NCI-H69 (cell line): ENCODE results near the gene GRK2.

Source experiments
- DNase-seq: peaks from one replicate; lab custom pipeline; 2025; lab: John Stamatoyannopoulos, UW

The GRK2 gene

DNA sequence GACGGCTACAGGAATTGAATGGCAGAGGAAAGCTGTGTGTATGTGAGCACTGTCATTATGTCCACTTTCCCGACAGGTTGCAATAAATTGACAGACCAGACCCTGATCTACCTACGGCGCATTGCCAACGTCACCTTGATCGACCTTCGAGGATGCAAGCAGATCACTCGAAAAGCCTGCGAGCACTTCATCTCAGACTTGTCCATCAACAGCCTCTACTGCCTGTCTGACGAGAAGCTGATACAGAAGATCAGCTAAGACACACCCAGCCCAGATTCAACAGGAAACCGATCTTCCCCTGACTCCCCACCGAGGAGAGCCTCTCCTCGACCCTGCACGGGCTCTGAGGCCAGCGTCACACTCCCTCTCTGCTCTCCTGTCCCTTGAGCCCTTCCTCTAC, 11.5 kb upstream of the GRK2 start:
- DNase-seq: no peak

DNA sequence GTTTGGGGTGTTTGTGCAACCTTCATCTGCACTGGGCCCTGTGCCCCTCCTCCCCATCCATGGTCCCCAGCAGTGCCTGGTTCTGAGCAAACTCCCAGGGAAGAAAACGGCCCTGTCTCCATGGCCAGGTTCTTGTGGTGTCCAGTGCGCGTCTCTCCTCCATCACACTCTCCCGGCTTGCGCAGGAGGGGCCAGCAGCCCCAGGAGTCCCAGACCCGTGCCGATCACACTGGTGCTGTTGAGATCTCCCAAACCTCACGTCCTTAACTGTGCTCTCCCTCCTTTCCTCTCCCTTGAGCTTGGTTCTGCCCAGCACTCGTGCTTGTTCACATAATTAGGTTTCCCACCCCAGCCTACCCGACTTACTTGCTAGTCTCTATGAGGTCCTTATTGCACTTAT, 10.9 kb upstream of the GRK2 start:
- DNase-seq: no peak

DNA sequence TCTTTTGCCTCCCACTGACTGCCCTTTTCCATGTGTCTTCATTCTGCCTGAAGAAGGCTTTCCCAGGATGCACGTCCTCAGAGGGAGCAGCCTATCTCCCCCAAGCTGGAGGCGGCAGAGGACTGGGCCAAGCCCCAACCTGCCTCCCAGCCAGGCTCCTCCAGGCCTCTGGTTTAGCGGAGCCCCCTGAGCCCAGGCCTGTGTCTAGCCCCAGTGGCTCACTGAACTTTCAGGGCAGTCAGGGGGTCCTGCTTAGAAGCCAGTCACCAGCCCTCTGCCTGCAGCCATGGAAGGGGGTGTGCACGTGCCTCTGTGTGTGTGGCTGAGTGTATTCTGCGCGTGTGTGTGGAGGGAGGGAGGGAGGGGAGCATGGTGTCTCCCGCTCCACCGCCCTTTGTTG, 10.4 kb upstream of the GRK2 start:
- no peak for DNase-seq

DNA sequence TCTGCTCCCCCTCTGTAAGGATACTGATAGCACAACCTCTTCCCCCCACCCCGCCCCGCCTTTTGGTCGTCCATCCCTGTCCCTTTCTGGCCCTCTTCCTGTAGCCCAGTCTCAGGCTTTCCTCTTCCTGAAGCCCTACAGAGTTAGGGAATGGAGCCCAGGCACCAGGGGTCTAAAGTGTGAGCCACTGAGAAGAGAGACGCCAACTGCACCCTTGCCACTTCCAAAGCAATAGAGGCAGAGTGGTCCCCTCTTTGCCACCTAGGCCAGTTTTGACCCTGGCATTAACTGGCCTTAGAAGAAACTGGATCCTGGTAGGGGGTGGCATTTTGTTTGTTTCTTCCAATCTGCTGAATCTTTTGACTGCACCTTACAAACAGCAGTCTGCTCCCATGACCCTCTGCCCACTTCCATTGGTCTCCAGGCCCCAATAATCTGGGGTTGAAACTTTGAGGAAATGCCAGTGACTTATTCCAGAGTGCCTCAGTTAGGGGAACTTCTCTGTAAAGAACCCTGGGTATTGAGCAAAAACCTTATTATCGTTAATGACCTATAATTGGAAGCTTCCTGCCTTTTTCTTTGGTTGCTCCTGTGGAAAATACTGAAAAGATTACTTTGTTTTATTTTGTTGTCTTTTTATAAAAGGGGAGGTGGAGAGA, 9.7 kb upstream of the GRK2 start:
- no peak for DNase-seq

DNA sequence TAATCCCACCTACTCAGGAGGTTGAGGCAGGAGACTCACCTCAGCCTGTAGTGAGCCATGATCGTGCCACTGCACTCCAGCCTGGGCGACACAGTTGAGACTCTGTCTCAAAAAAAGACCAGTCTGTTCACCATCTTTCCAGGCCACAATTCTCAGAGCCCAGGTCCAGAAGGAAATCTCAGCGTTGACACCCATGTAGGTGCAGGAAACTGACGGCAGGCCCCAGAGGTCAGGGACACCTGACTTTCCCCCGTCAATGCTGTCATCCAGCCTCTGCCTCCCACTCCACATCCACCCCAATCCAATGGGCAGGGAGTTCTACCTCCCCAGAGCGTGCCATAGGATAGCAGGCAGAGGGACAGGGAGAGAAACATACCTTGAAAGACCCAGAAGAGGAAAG, 5.9 kb upstream of the GRK2 start:
- no peak for DNase-seq

DNA sequence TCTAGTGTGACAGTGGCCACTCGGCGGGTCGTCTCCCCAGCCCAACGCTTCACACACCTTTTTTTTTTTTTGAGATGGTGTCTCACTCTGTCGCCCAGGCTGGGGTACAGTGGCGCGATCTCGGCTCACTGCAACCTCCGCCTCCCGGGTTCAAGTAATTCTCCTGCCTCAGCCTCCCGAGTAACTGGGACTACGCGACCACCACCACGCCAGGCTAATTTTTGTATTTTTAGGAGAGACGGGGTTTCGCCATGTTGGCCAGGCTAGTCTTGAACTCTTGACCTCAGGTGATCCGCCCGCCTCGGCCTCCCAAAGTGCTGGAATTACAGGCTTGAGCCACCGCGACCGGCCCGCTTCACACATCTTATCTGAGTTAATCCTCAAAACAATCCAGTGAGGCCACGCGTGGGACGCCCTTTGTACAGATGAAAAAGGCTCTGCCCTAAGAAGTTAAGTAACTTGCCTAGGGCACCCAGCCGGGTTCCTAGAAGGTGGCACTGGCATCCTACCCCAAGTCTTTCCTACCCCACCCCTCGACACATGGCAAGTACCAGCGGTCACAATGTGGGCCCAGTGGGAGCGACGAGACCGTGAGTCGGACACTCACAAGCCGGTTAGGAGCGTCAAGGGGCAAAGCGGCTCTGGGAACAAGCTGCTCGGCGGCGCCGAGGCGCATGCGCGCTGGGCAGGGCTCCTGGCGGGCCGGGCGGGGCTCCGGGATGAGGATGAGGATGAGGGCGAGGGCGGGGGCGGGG, 5.2 kb upstream of the GRK2 start:
- DNase-seq: peak; percentile 65

DNA sequence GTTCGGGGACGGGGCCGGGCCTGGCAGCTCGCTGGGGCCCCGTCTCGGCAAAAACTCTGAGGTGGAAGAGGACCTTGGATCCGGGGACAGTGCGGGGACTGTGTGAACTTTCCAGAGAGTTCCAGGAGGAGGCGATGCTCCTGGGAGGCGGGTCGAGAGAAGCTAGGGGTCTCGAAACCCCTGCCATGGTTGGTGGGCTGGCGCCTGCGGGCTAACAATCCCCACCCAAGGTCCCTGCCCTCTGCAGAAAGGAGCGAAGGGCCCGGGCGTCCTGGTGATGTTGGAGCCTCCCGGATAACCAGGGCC, 4.7 kb upstream of the GRK2 start:
- no peak for DNase-seq

DNA sequence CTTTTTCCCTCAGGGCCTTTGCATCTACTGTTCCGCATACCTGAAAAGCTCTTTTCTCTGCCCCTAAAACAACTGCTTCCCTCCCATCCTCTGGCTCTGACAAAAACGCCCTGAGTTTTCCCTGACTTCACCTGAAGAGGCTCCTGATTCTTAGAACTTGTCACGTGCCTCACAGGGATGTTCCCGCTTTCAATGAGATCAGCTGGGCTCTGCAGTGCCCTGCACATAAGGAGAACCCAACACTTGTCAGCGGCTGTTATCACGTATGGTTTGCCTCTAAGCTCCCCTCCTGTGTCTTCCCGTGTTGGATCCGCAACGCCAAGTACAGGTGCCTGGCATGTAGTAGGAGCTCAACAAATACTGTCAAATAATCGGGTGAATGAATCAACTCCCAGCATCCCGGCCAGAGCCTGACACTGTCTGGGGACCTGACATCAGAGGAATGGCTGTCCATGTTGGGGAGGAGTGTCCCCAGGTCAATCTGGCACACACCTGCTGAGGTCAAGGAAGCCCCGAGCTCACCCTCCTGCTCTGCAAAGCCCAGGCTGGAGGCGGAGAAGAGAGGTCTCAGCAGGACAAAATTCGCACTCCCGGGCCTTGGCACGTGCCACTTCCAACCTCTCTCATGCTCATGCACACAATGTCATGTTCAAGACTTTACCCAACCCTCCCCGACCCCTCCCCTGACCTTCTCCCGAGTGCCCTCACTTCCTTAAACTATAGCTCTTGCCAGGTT, 4.2 kb upstream of the GRK2 start:
- DNase-seq: peak; percentile 19

DNA sequence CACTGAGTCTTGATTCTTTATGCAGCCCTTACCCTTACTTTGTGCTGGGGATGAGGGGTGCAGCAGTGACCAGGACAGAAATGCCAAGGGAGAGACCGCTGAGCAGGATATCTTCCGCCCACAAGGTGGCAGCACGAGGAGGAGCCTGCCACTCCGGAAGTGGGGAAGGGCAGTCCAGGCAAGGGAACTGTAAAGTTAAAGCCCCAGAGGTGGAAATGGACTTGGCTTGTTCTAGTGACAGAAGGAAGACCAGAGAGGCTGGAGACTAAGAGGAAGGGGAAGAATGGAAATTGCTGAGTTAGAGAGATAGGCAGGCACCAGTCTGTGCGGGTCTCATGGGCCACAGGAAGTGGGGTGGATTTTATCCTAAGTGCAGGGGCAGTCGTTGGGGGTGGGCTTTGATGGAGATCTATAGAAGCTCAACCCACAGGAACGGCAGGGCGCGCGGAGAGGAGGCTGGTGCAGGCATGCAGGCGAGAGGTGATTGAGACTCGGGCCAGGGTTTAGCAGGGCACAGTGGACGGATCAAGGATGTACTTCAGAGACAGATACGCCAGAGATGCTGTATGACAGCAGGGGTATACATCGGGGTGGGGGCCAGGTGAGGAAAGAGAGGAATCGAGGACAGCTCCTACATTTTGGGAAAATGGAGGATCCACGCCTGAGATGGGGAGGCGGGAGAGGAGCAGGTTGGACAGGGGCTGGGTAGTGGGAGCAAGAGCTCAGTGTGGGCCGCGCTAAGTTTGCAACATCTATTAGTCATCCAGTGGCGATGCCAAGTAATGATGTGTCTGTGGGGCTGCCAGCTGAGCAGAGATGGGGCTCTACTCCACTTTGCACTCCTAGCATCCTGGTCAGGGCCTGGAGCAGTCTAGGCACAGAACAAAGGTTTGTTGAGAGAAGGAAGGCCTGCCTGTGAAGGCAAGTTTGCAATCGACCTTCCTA, 3.3 kb upstream of the GRK2 start:
- DNase-seq: peak; percentile 85

DNA sequence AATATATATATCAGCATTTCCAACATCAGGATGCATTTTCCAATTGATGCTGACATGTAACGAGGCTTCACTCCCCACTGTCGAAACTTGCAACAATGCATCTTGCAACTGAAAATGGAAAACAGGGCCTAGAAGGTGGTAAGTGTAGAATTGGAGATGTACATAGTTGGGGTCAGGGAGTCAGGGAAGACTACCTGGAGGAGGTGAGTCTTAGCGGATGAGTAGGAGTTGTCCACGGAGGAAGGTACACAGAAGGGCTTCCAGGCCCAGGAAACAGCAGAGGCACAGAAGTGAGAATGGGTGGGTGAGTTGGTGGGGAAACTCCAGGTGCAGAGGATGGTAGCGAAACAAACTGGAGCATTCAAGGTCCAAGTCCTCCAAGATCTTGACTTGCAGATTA, 2.0 kb upstream of the GRK2 start:
- no peak for DNase-seq

DNA sequence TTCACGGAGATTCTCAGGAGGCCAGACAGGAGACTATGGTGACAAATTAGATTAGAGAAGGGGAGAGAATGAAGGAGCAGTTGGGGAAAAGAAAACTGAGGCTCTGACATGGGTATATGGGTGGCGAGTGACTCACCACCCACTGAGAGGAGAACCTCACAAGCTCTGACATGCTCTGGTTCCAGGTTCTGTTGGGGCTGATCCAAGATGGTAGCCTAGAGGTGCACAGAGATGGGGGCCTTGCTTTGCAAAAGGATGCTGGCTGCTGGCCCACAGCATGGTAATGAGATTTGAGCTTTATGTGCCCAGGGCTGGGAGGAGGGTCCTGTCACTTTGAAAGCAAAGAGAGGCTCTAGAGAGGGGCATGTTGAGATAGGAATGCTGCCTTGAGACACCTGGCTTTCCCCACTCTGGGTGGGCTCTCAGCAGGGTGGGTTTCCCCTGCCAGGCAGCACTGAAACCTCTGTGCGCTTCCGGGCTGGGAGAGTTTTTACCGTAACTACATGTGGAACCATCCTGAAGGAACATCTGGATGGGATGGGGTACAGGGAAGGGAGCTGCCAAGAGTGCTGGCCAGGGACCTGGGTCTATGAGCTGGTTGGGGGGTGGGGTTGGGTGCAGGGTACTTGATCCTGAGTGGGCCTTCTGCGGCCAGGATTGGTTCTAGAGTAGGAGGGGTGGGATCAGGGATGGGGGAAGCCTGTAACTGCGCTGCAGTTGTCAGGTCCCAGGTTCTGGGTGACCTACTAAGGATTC, 1.2 kb upstream of the GRK2 start:
- DNase-seq: no peak

DNA sequence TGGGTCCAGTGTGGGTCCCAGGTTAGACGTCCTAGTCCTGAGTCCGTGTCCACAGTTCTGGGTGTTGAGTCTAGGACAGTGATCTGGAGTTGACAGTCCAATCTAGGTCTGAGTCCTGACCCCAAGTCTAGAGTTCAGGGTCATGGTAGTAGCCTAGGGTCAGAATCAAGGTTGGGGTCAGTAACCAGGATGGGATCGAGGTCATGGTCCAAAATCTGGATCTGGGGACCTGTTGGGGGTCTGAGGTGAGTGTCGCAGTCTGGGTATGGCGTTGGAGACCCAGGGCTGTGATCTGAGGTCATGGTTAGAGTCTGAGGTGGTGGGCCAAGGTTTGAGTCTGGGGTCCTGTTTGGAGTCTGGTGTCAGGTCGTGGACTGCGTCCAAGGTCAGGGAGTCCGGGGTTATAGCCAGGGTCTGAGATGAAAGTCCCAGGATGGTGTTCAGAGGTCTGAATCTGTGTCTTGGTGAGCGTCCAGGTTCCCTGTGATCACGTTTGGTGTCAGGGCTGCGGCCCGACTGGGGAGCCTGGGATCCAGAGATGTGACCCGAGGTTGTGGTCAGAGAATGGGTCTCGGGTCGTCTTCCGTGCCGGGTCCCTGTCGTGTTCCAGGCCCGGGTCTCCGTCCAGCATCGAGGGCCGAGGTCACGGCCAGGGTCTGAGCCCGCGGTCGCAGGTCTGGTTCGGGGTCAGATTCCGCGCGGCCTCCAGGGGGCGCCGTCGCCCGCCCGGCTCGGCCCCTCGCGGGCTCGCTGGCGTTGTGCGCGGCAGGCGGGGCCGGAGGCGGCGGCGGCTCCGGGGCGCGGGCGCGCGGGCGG, 432 bp upstream of the GRK2 start:
- DNase-seq: peak; percentile 82

DNA sequence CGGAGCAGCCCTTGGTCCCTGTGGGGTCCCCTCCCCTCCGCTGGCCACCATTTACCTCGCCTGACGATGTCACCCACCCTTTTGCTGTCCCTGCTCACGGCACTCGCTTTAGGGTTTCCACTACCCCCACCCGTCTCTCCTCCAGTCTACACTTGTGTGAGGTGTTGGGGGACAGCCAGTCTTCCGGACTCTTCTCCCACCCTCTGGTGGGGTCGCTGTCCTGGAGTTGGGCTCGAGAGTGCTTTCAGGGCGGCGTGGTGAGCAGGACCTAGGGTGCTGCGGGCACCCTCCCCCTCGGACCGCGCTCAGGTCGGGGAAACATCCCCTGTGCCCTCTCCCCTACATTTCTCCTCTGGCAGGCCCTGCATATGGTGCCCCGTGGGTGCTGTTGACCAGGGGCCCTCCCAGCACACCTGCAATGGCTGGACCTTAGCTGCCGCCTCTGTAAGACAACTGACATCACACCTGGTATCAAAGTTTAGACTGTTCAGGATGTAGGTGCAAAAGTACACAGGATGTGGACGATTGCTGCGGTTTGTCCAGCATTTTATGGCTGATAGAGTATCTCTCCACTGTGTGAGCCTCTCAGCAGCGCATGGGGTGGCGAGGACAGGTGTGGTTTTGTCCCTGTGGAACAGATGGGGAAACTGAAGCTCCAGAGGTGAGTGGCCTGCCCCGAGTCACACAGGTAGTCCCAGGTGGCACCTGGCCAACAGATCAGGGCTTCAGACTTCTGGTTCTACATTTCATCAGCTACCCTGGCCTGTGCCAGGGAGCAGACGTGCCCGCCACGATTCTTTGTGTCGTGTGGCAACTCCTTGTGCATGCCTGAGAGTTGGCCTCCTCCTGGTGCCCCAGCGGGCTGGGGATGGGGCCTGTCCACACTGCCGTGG, 1.2 kb downstream of the GRK2 start:
- peak; percentile 23 for DNase-seq

DNA sequence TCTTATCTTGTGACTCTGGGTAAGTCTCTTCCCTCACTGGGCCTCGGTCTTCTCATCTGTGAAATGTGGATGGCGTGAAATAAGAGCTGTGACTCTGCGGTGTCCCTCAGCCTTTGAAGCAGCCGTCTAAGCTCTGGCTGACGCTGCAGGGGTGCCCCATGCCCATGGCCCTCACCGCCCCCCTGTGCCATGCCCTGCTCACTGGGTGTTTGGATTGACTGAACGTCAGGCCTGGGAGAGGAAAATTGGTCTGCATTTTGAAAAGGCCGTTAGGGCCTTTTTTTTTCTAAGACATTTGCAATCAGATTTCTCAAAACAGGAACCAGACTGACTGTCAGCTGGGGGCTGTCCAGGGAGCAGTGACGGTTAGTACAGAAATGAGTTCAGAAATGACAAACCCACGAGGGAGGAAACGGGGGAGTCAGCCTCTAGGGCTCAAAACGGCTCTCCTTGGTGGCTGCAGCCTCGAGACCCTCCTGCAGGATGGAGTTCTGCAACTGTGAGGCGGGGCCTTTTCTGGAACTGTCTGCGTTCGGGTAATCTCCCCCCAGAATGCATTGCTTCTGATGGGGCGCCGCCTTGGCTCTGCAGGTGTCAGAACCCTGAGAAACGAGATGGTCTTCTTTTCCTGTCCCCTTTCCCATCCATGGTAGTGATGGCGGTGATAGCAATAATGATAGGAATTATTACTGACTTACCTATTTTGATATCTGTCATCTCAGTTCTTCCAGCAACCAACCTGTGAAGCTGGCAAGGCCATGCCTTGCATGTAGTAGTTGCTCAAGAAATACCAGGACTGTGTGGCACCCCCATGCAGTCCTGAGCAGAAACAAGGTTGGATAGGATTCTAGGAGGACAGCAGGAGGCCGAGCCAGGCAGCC, 2.0 kb downstream of the GRK2 start:
- DNase-seq: no peak

DNA sequence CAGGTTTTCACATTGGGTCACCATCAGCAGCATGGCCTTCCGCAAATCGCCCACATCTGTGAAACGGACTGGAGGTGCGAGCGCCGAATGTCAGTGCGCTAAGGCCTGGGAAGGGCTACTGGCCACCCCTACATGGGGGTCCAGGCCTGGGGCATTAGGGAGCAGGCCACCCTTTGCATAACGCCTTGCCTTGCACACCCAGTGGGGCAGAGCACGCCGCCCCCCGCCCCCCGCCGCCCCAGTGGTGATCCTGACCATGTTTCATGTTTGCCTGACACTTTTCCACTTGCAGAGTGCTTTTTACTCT, 2.6 kb downstream of the GRK2 start:
- DNase-seq: no peak

DNA sequence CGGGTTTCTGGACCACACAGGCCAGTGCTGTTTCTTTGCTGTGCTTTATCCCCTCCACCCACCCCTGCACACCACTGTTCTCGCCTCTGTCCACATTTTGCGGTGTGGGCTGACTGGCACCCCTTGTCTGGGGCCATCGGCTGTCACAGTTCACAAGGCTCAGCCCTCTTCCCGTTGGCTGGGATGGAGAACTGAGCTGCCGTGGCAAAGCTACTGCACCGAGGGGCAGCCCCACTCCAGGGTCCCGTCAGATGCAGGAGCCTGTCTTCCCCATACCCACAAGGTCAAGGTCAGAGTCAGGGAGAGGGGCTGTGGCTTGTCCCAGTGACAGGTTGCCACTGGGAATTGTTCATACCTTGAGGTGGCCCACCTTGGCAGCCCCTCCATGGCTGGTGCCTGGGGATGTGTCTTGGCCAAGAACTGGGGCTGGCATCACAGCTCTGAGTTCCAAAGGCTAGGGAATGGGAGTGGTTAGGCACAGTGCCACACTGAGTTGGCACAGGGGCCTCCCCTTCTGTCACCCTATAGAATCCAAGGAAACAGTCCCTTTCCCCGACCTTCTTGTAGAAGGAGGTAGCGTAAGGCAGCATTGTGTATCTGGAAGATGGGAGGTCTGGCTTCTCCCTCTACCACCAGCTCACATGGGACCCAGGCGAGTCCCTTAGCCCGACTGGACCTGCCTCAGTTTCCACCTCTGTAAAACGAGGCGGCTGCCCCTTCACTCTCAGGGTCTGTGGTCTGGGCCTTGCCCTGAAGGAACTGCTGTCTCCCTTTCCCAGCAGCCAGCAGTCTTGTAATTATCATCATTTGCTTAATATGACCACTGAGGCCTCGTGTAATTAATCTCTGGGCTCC, 3.4 kb downstream of the GRK2 start:
- DNase-seq: peak; percentile 24

DNA sequence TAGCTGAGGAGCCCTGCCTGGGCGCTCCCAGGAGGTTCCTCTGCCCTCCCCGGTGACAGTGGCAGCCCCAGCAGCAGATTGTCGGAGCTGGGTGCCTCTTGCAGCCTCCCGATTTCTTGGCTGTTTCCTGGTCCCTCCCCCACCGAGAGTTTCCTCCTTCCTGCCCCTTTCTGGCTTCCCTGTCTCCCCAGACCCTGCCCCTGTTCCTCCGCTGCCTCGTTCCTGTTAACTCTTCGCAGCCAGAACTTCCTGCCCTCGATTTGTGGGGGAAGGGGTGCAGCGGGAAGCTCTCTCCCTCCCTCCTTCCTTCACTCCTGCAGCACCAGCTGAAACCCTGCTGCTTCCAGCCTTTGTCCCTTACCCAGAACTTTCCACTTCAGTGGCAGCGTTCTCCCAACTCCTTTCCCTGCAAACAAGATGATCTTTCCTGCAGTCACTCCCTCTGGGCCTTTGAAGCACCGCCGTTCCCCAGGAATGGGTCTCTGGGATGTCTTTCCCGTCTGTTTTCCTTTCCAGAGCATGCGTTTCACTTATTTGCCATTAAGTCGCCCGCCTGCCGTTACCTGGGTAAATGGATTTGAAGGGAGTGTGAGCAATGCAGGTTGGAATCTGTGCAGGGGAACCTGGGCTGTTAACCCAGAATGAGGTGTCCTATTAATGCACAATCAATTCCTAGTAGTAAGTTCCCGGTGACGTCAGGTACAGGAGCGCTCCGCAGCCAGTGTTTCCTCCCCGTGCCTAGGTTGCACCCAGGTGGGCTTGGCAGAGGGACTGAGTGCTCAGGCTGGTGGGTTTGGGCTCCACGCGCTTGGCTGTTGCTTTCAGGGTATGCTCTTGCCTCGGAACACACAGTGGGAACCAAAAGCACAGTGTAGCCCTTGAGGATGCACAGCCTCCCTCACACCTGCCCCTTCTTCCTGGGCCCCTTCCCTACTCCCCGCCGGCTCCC, 4.3 kb downstream of the GRK2 start:
- peak; percentile 28 for DNase-seq
